D721Med (cell line): ENCODE measurements around the gene HES4.

Experiments
- DNase-seq: peaks from one replicate; pipeline ENCODE4 v3.0.0; 2011; ENCODE audit warnings: low spot score; ENCODE audit not compliant: insufficient read length
- FAIRE-seq: peaks from 2 replicates; lab custom pipeline; 2011; peaks lifted over from hg19 to GRCh38; lab: Jason Lieb, UNC
- TF ChIP-seq, protein P1 (sequence below): IDR thresholded peaks from 2 replicates; pipeline ENCODE4 v1.5.1; 2012; ENCODE audit warnings: mild to moderate bottlenecking, control low read depth; ENCODE audit not compliant: insufficient read depth; ENCODE audit errors: missing control alignments

The HES4 gene

GRCh38 chr1:1044455-1045078 lies 44.7 kb upstream of the HES4 start:
- TF ChIP-seq, protein P1, sequence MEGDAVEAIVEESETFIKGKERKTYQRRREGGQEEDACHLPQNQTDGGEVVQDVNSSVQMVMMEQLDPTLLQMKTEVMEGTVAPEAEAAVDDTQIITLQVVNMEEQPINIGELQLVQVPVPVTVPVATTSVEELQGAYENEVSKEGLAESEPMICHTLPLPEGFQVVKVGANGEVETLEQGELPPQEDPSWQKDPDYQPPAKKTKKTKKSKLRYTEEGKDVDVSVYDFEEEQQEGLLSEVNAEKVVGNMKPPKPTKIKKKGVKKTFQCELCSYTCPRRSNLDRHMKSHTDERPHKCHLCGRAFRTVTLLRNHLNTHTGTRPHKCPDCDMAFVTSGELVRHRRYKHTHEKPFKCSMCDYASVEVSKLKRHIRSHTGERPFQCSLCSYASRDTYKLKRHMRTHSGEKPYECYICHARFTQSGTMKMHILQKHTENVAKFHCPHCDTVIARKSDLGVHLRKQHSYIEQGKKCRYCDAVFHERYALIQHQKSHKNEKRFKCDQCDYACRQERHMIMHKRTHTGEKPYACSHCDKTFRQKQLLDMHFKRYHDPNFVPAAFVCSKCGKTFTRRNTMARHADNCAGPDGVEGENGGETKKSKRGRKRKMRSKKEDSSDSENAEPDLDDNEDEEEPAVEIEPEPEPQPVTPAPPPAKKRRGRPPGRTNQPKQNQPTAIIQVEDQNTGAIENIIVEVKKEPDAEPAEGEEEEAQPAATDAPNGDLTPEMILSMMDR: no peak
- FAIRE-seq (no peak), DNase-seq (no peak)

DNA sequence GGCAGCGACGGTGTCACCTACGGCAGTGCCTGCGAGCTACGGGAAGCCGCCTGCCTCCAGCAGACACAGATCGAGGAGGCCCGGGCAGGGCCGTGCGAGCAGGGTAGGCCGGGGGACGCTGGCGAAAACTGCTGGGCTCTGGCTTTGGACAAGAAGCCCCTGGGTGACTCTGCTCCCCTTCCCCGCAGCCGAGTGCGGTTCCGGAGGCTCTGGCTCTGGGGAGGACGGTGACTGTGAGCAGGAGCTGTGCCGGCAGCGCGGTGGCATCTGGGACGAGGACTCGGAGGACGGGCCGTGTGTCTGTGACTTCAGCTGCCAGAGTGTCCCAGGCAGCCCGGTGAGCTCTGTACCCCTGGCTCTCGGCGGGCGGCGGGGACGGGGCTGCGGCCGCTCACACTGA lies 44.0 kb upstream of the HES4 start:
- DNase-seq: no peak
- FAIRE-seq: no peak
- TF ChIP-seq, protein P1: no peak

DNA sequence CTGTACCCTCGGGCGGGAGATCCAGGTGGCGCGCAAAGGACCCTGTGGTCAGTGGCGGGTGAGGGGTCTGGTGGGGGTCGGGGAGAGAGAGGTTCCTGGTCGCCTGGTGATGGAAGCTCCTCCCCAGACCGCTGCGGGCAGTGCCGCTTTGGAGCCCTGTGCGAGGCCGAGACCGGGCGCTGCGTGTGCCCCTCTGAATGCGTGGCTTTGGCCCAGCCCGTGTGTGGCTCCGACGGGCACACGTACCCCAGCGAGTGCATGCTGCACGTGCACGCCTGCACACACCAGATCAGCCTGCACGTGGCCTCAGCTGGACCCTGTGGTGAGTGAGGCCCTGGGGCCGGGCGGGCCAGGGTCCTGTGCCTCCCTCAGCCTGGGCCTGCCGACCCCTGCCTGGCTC lies 43.5 kb upstream of the HES4 start:
- FAIRE-seq: no peak
- no peak for DNase-seq
- TF ChIP-seq, protein P1: no peak

GRCh38 chr1:1042835-1043234 lies 42.9 kb upstream of the HES4 start:
- TF ChIP-seq, protein P1: no peak
- DNase-seq (no peak), FAIRE-seq (no peak)

GRCh38 chr1:1041873-1042272 lies 42.0 kb upstream of the HES4 start:
- TF ChIP-seq, protein P1: no peak
- DNase-seq (no peak), FAIRE-seq (no peak)

- DNase-seq (no peak), FAIRE-seq (no peak)
- TF ChIP-seq, protein P1: no peak
These were observed 41.2 kb upstream of the HES4 start for GRCh38 chr1:1041092-1041523.
